Heart left ventricle (tissue), 13 donors: ENCODE data around the gene MYOZ2.

Experiments
- POLR2A ChIP-seq, 2 donors: fragments of 450-650 bp; IDR thresholded peaks; one replicate each; pipeline ENCODE4 v1.6.1; 2017; ENCODE audit warnings: antibody characterized with exemption in 2 of 2, mild to moderate bottlenecking in 2 of 2, moderate library complexity in 2 of 2
- TF ChIP-seq, protein P1 (sequence below), 12 donors: fragments of 200-600 bp; sonication (generic) in 4 of 12; IDR thresholded peaks; one replicate each; pipeline versions ENCODE4 v1.5.0 to v1.8.0; 2018 to 2022; ENCODE audit warnings: antibody characterized with exemption in 12 of 12, mild to moderate bottlenecking in 5 of 12
- donor health status: ischemic (EF 13 %, LVEDD 7.1; RV severe dilation, severe dysfunction).
- donor health status: DM: no; HTN: yes; CAD: no.
- donor health status: DM: no; HTN: no; CAD: no.
- donor health status: ischemic (EF 25% LVEDD 6.9; RV normal size, moderate dysfunction).
- donor health status: ischemic (EF 25% LVEDD 5.7; RV mildly dilated, moderate dysfunction).
- donor health status: ischemic (EF 35%, LVEDD 5.7; RV mildly dilated, moderate dysfunction).
- donor health status: nonischemic (EF 11% LVEDD 7.7; RV severe dilation, severe dysfunction).
- donor health status: DM: yes; HTN: yes; CAD: no.
- donor health status: PGD.
- donor health status: ischemic (EF 29% LVEDD 5.4; RV normal size, mild dysfunction).
- donor health status: nonischemic (EF 23%, LVEDD 6.1; RV moderate dilation, normal function).

DNA sequence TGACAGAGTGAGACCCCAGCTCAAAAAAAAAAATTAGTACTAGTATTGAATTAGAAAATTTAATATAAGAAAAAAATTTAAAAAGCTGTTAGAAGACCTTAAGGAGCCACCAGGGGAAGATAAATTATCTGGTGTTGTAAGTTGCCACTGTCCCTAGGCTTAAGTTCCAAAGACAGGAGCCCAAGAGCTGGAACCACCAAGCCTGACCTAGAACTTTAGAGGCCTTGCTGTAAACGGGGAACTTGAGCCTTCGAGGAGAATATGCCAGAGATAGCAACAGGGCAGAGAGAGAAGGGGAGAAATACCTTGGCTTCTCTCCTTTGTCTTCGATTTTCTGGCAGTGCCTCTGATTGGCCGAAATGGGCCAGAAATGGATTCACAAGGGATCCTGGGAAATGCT, 85.8 kb downstream of the MYOZ2 start:
- TF ChIP-seq, protein P1, sequence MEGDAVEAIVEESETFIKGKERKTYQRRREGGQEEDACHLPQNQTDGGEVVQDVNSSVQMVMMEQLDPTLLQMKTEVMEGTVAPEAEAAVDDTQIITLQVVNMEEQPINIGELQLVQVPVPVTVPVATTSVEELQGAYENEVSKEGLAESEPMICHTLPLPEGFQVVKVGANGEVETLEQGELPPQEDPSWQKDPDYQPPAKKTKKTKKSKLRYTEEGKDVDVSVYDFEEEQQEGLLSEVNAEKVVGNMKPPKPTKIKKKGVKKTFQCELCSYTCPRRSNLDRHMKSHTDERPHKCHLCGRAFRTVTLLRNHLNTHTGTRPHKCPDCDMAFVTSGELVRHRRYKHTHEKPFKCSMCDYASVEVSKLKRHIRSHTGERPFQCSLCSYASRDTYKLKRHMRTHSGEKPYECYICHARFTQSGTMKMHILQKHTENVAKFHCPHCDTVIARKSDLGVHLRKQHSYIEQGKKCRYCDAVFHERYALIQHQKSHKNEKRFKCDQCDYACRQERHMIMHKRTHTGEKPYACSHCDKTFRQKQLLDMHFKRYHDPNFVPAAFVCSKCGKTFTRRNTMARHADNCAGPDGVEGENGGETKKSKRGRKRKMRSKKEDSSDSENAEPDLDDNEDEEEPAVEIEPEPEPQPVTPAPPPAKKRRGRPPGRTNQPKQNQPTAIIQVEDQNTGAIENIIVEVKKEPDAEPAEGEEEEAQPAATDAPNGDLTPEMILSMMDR (IDR thresholded peaks at IDR 0.05) = no peak
- no peak for TF ChIP-seq POLR2A (IDR thresholded peaks at IDR 0.05)
